H1 (cell line): ENCODE data around the gene CHMP4B. TPM values are rescaled to one million over a fixed set of nuclear protein-coding genes. Genes with fewer than 3 reads are reported as not detected.
A peak's percentile ranks its signal among the peaks of the same experiment; 100 is the strongest.

Source experiments
- ASH2L ChIP-seq: fragments of 200-600, 300-600 bp; sonication (generic); IDR thresholded peaks from one replicate; pipeline ENCODE4 v1.7.1; 2017; ENCODE audit warnings: low read length
- KDM1A ChIP-seq: fragments of 200-600, 300-600 bp; sonication (generic); IDR thresholded peaks from 2 replicates; pipeline ENCODE4 v1.7.1; 2016; ENCODE audit warnings: mild to moderate bottlenecking, low read length, borderline replicate concordance
- SUZ12 ChIP-seq: fragments of 200-600 bp; sonication (generic); IDR thresholded peaks from 2 replicates; pipeline ENCODE4 v1.6.1; 2012; ENCODE audit warnings: mild to moderate bottlenecking, inconsistent platforms, low read length, moderate library complexity, mixed read lengths
- polyA plus RNA-seq, 7 experiments: library from polyadenylated mRNA; depleted of rRNA in 3 of 7; stranded (reverse) in 5 of 7; unstranded in 2 of 7; fragments of >200 nt in 5 of 7; fragments of 200-250 nt in 2 of 7; gene quantifications; 1 replicate in 5 of 7; 2 replicates in 1 of 7; 4 replicates in 1 of 7; pipeline versions ENCODE4 v1.2.1 to v1.2.3, GENCODE V29; 2011 to 2013; ENCODE audit warnings: missing spikeins in 2 of 7, mixed read lengths in 2 of 7
- total RNA-seq: library from RNA; stranded (reverse); fragmentation: NEBNext Ultra II Directional; extraction: Animal tissue kit (Norgen Biotek cat#: 25700); gene quantifications from 2 replicates; pipeline ENCODE4 v1.2.1, GENCODE V29; 2021

Gene CHMP4B
- total and polyA plus RNA-seq, 2 of the 8 experiments (the other 6 are each of a cell fraction or from before 2014, with no cell fraction given), result 38.6 to 66.3 TPM

DNA sequence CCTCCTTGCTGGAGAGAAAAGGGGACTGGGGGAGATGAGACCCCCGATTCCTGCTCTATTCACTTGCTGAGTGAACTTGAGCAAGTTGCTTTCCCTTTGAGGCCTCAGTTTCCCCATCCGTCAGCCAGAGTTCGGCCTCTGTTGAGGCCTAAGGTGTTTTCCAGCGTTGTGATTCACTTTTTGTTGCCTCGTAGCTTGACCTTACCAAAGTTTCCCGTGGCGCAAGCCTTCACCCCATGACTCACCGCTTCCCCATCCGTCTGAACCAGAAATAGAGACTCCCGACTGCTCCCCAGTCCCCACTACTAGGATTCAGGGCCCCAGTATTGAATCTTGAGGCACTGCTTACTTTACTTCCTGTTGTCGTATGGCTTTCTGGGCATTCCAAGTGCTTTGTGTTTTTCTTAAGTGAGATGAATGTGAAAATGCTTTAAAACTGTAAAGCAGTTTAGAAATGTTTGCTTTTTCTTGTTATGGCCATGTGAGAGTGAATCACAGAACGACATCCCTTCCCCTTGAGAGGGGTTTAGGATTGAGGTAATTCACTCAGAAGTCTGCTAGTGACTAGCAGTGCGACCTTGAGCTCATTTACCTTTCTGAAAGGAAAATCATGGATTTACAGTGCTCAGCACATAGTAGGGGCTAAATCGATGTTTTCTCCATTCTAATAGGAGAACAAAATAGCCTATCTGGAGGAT, 1.2 kb downstream of the CHMP4B start (continued):
- no peak for TF ChIP-seq SUZ12
- TF ChIP-seq KDM1A, result no peak
- peak; percentile 54 for TF ChIP-seq ASH2L
